ENCODE data around the gene CLIC3.
"Not testable (repeated sequence)": the region's sequence is repeated elsewhere in the genome, so short reads cannot be mapped to it uniquely, and the experiment has no call there.

Gene CLIC3

DNA sequence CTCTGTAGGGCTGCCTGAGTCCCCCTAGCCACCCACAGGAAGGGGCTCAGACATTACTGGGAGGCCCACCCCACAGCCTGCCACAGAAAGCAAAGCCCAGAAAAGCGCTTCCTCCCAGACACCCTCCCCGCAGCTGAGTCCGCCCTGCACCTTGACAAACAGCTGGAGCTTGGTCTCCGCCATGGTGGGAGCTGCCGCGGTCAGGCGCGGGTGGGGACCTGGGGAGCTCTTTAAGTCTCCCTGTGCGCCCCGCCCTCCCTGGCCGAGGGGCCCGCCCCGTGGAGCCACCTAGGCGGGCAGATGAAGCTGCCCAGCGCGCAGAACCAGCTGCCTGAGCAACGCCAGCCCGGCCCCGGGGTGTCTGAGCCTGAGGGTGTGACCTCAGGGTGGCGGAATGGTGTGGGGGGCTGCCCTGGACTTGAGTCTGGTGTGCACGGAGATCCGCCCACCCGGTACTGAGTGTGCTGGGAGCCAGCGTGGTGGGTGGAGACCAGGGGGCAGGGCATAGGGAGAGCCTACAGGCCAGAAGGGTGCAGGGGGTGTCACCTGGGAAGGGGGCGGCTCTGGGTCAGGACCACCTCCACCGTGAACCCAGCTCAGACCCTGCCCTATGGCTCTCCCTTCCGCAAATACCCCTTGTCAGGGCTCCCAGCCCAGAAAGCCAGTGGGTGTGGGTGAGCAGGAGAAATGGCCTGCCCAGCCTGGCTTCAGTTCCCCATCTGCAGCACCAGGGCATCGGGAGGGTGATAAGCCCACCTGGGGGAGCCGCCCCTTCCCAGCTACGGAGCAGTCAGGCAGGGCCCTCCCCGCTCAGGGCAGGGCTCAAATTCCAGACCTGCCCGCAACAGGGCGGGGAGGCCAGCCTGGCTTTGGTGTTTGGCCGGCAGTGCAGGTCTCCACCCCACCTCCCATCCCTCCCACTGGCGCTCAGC, at the start of gene CLIC3:
CLIC3 (minus strand) TSS at position 208 of the 932 bp plus-strand sequence; CDS start at position 183, 25 bp downstream.
- DNase-seq (ENCODE audit: low read depth), result no peak

- no peak for DNase-seq (ENCODE audit: low read depth)
Observed at GRCh38 chr9:137045294-137046087, 49.1 kb upstream of the CLIC3 start.

DNA sequence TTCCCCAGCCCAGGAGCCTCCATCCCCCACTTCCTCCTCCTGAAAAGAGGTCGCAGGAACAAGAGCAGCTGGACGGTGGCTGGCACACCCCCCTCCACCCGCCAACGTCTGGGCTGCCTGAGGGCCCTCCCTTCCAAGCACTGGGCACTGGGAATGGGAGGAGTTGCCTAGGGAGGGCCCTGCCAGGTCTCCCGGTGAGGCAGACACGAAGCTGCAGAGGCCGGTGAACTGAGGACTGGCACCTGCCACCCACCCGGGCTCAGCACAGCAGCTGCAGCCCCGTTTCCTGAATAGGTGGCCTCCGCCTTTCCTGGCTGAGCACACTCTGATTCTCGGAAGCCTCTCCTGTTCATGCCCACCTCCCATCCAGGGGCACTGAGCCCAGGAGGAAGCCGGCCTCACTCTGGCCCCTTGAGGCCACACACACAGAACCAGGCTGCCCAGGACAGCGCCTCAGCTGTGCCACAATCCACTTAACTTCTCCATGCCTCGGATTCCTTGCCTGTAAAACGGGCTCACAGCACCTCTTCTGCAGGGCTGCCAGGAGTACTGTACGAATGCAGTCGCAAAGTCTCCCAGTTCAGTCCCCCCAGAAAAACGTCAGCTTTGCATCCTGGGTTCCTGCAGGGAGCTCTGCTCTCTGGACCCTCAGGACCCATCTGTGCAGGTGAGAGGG, 48.3 kb upstream of the CLIC3 start:
- no peak for DNase-seq (ENCODE audit: low read depth)

- DNase-seq (ENCODE audit: low read depth), result no peak
Observed at GRCh38 chr9:137044037-137044436, 47.7 kb upstream of the CLIC3 start.

GRCh38 chr9:137042751-137043727, 46.7 kb upstream of the CLIC3 start:
- DNase-seq (ENCODE audit: low read depth), result no peak

- no peak for DNase-seq (ENCODE audit: low read depth)
Observed at GRCh38 chr9:137041124-137041523, 44.8 kb upstream of the CLIC3 start.

DNA sequence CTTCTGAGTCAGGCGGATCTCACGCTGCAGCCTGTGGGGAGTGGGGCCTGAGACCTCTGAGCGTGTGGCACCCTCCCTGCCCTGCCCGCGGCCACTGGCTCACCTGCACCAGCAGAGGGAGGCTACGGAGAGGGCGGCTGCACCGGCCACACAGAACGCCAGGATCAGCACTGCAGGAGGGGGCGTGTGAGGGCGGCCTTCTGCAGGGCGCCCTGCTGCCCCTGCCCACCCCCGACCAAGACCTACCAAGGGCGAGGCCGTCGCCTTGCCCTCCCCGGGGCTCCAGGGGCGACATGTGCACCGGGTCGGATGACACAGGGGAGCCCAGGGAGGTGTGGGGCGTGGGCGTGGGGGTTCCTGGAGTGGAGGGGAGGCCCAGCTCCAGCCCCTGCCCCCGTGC, 44.2 kb upstream of the CLIC3 start:
- DNase-seq (ENCODE audit: low read depth), result no peak

- DNase-seq (ENCODE audit: low read depth), result no peak
Observed at GRCh38 chr9:137039611-137040366, 43.4 kb upstream of the CLIC3 start.

DNA sequence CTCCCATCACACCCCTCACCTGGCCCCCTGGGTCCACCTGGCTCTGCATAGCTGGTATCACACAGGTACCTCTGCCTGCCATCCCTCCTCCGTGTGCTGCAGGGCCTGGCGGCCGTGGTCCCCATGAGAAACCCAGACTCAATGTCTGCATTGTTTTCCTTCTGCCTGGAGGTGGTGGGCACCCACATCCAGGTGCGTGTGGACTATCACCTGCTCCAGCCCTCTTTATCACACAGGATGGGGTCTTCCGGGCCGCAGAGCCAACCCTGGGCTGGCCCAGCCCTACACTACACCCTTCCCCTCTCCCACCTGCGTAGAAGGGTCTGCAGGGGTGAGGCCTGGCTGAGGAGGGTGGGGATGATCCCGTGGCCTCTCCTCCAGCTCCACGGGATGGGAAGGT, 42.5 kb upstream of the CLIC3 start:
- DNase-seq (ENCODE audit: low read depth), result no peak

DNA sequence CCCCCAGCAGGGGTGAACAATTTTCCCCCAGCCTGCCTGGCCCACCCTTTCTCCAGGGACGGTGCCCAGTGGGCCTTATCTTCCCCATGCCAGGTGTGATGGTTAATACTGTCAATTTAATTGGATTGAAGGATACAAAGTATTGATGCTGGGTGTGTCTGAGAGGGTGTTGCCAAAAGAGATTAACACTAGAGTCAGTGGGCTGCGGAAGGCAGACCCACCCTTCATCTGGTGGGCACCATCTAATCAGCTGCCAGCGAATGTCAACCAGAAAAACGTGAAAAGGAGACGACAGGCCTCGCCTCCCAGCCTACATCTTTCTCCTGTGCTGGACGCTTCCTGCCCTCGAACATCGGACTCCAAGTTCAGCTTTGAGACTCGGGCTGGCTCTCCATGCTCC, 41.1 kb upstream of the CLIC3 start:
- DNase-seq (ENCODE audit: low read depth), result no peak

- no peak for DNase-seq (ENCODE audit: low read depth)
Observed at GRCh38 chr9:137037035-137037434, 40.7 kb upstream of the CLIC3 start.

DNA sequence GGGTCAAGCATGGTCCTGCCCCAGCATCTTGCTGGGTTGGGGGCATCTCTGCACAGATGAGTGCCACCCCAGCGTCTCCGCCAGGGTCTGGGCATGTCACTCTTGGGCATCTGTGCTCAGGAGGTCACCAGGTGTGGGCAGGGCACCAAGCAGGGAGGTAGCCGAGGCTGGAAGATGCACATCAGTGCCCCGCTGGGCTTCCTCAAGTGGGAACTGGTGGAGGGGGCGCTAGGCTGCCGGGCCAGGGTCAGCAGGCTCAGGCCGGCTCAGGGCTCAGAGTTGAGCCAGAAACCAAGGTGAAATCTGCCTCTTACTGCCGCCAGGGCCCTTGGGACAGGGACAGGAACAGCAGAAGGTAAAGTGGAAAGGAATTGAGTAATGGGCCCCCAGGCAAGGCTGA, 39.6 kb upstream of the CLIC3 start:
- DNase-seq (ENCODE audit: low read depth), result no peak

GRCh38 chr9:137035507-137035834, 39.1 kb upstream of the CLIC3 start:
- DNase-seq (ENCODE audit: low read depth), result no peak

DNA sequence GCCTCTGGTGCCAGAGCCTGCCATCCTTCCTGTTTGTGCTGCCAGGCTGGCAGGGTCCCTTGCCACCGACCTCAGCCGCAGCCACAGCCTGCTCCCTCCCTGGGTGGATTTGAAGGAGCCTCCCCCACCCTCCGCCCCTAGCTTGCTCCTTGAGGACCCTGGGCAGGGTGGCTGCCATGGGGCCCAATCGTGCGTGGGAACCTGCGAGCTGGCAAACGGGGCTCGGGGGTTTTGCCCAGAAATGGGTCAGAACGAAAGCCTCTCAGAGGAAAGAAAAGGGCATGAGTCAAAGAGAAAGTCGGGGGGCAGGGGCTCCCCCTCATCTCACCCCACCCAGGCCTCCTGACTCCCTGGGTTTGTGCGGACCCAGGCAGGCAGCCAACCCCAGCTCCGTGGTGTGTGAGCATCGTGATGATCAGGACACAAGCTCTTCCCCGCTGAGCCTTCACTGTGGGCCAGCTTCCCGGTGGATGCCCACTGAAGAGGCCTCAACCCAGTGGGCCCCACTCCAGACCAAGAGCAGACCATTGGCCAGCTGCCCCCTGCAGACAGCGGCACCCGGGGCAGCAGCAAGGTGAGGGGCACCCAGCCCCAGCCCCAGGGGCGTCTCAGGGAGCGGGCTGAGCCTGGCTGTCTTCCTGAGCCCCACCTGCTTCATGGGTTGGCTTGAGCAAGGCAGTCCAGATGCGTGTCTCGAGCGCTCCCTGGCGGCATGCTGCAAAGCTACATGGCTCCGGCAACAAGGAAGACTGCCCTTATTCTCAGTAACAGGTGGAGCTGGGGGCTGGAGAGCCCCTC, 38.5 kb upstream of the CLIC3 start:
- no peak for DNase-seq (ENCODE audit: low read depth)

- DNase-seq (ENCODE audit: low read depth), result no peak
Observed at GRCh38 chr9:137034039-137034708, 37.8 kb upstream of the CLIC3 start.

- not testable (repeated sequence) for DNase-seq (ENCODE audit: low read depth)
Observed at GRCh38 chr9:137033481-137033880, 37.1 kb upstream of the CLIC3 start.

GRCh38 chr9:137032858-137033257, 36.5 kb upstream of the CLIC3 start:
- DNase-seq (ENCODE audit: low read depth), result no peak

GRCh38 chr9:137031904-137032640, 35.7 kb upstream of the CLIC3 start, which contains the start of gene FUT7:
Gene FUT7, minus strand, starts transcription at chr9:137032088. Its CDS starts 97 bp downstream, at chr9:137031991.
- DNase-seq (ENCODE audit: low read depth), result no peak
